PC-9 (cell line): ENCODE data around the gene MAP3K4.

Experiments used
- EZH2 ChIP-seq: fragments of 200-600 bp; sonication (generic); IDR thresholded peaks from 2 replicates; pipeline ENCODE4 v1.8.0; 2017; ENCODE audit warnings: antibody characterized with exemption, low read depth
- TF ChIP-seq, protein P1 (sequence below): fragments of 200-600 bp; sonication (generic); conservative IDR thresholded peaks from 2 replicates; pipeline ENCODE4 v1.6.1; 2017; ENCODE audit warnings: mixed run types, antibody characterized with exemption, mild to moderate bottlenecking, moderate library complexity

DNA sequence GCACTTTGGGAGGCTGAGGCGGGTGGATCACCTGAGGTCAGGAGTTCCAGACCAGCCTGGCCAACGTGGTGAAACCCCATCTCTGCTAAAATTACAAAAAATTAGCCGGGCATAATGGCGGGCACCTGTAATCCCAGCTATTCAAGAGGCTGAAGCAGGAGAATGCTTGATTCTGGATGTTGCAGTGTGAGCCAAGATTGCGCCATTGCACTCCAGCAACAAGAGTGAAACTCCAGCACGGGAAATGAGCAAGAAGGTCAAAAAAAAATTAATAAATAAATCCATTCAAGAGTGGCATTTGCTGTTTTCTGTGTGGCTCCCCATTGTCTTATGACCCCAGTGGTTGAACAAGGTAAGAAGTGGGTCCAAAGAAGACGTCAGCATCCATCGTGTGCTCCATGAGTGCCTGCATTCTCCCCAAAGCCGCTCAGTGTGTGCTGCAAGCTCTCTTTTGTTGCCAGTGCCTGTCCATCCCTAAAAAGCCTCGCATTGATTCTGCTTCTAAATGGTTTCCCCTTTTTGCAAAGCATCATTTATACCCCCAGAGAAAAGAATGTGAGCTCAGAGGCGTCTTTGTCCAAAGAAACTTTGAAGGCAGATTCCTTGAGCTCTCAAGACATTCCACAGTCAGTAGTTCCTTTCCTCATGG lies 38.8 kb upstream of the MAP3K4 start:
- TF ChIP-seq, protein P1, sequence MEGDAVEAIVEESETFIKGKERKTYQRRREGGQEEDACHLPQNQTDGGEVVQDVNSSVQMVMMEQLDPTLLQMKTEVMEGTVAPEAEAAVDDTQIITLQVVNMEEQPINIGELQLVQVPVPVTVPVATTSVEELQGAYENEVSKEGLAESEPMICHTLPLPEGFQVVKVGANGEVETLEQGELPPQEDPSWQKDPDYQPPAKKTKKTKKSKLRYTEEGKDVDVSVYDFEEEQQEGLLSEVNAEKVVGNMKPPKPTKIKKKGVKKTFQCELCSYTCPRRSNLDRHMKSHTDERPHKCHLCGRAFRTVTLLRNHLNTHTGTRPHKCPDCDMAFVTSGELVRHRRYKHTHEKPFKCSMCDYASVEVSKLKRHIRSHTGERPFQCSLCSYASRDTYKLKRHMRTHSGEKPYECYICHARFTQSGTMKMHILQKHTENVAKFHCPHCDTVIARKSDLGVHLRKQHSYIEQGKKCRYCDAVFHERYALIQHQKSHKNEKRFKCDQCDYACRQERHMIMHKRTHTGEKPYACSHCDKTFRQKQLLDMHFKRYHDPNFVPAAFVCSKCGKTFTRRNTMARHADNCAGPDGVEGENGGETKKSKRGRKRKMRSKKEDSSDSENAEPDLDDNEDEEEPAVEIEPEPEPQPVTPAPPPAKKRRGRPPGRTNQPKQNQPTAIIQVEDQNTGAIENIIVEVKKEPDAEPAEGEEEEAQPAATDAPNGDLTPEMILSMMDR, result no peak
- TF ChIP-seq EZH2, result no peak
